GM12878 (cell line): ENCODE results near the gene PRKCQ. TPM values are rescaled to one million over a fixed set of nuclear protein-coding genes. Genes with fewer than 3 reads are reported as not detected.

Experiments
- ATAC-seq: fragments of 200-7000 bp; cut with Tn5 transposase; 3 replicates; pipeline ENCODE4 v1.9.1; 2020; ENCODE audit warnings: mild to moderate bottlenecking, moderate library complexity
- BruUV-seq: library from RNA; stranded (reverse); fragments of 400-500 nt; replicated peaks from 2 replicates; lab custom pipeline; 2021; lab: Mats Ljungman, UMichigan
- CTCF ChIA-PET: fragments of 300-600 bp; sonication (Branson Sonifier 250); formaldehyde crosslinking; extraction: SDS; loops from one replicate; lab custom pipeline; 2021; ENCODE audit warnings: inconsistent platforms; lab: Yijun Ruan, JAX
- POLR2A ChIA-PET: fragments of 350-600 bp; formaldehyde crosslinking; extraction: SDS; loops from one replicate; lab custom pipeline; 2021; ENCODE audit warnings: inconsistent platforms; lab: Charles Lee
- RAD21 ChIA-PET: fragments of 300-600 bp; sonication (Branson Sonifier 250); formaldehyde crosslinking; loops from one replicate; lab custom pipeline; 2023; ENCODE audit warnings: antibody characterized with exemption; ENCODE audit not compliant: unreplicated experiment; lab: Charles Lee
- SMC1A ChIA-PET: fragments of 300-600 bp; sonication (Branson Sonifier 250); formaldehyde crosslinking; loops from one replicate; lab custom pipeline; 2023; ENCODE audit not compliant: unreplicated experiment, uncharacterized antibody; lab: Charles Lee
- DNase-seq: peaks from one replicate; pipeline ENCODE4 v3.0.0-alpha.2; 2011; ENCODE audit warnings: low read depth, low spot score
- FAIRE-seq: peaks from 3 replicates; lab custom pipeline; 2011; peaks lifted over from hg19 to GRCh38; lab: Jason Lieb, UNC
- H2AFZ ChIP-seq: 2 replicates; pipeline ENCODE4 v1.6.0; 2011; ENCODE audit warnings: low read depth, low read length, control low read depth; ENCODE audit not compliant: control insufficient read depth
- H3K27ac ChIP-seq: 2 replicates; pipeline ENCODE4 v1.5.1; 2011; ENCODE audit warnings: control low read depth; ENCODE audit not compliant: control insufficient read depth, insufficient read depth
- H3K27me3 ChIP-seq, 2 experiments: replicated peaks in 1 of 2; 2 replicates each; pipeline versions ENCODE4 v1.6.0 to v1.6.1; 2011; ENCODE audit warnings: low read length in 1 of 2; ENCODE audit not compliant: control insufficient read depth in 2 of 2, insufficient read depth in 2 of 2
- H3K36me3 ChIP-seq, 2 experiments: 2 replicates each; pipeline ENCODE4 v1.5.1; 2011; ENCODE audit warnings: low read length in 1 of 2; ENCODE audit not compliant: control insufficient read depth in 2 of 2, insufficient read depth in 2 of 2
- H3K4me1 ChIP-seq: 2 replicates; pipeline ENCODE4 v1.6.1; 2011; ENCODE audit warnings: mild to moderate bottlenecking, low read length, moderate library complexity, mixed read lengths; ENCODE audit not compliant: control insufficient read depth, insufficient read depth
- H3K4me2 ChIP-seq: 2 replicates; pipeline ENCODE4 v1.6.0; 2011; ENCODE audit warnings: control low read depth; ENCODE audit not compliant: control insufficient read depth, insufficient read depth
- H3K4me3 ChIP-seq: fragments of 200-600 bp; sonication (generic); 2 replicates; pipeline ENCODE4 v1.5.1; 2016
- H3K79me2 ChIP-seq: 2 replicates; pipeline ENCODE4 v1.6.0; 2011; ENCODE audit warnings: low read length; ENCODE audit not compliant: control insufficient read depth, insufficient read depth
- H3K9ac ChIP-seq: 2 replicates; pipeline ENCODE4 v1.8.0; 2011; ENCODE audit warnings: low read length, control low read depth, mixed read lengths; ENCODE audit not compliant: control insufficient read depth, insufficient read depth
- H3K9me3 ChIP-seq: replicated peaks from 3 replicates; pipeline ENCODE4 v1.5.1; 2011; ENCODE audit warnings: mild to moderate bottlenecking, low read length; ENCODE audit not compliant: control insufficient read depth, insufficient read depth
- H4K20me1 ChIP-seq: 2 replicates; pipeline ENCODE4 v1.6.0; 2011; ENCODE audit not compliant: control insufficient read depth, insufficient read depth
- WGBS: methylation state at CpG from one replicate; pipeline ENCODE4 v1.1.6; 2016; ENCODE audit warnings: low lambda C conversion rate; ENCODE audit not compliant: insufficient replicate concordance, insufficient coverage; ENCODE audit errors: missing lambda C conversion rate; 5-methylcytosine and 5-hydroxymethylcytosine counted together
- in situ Hi-C: fragments of 300-500 bp; cut with MboI; formaldehyde crosslinking; loops from 9 replicates; pipeline ENCODE4 v1.14.3; 2018; ENCODE audit warnings: mixed read lengths
- intact Hi-C: fragments of 100-400 bp; cut with micrococcal nuclease; formaldehyde crosslinking; loops from one replicate; pipeline ENCODE4 v1.14.2; 2022; ENCODE audit not compliant: unreplicated experiment
- polyA plus RNA-seq, 11 experiments: library from polyadenylated mRNA; depleted of rRNA in 4 of 11; unstranded in 6 of 11; stranded (reverse) in 5 of 11; fragments of >200 nt; fragmentation: Nextera tagmentation in 4 of 11; fragmentation: Illumina TruSeq in 1 of 11; extraction: Ambion mirVana in 4 of 11; extraction: Trizol in 1 of 11; gene quantifications; 1 replicate in 1 of 11; 2 replicates in 10 of 11; pipeline versions ENCODE4 v1.2.1 to v1.2.3, GENCODE V29; 2011 to 2016; ENCODE audit warnings: inconsistent platforms in 2 of 11, missing spikeins in 2 of 11, low read depth in 1 of 11
- total RNA-seq, 4 experiments: library from RNA; depleted of rRNA in 3 of 4; stranded (reverse); fragments of >200 nt in 3 of 4; fragmentation: Illumina TruSeq in 1 of 4; extraction: Trizol in 1 of 4; gene quantifications; 2 replicates each; pipeline versions ENCODE4 v1.2.1 to v1.2.3, GENCODE V29; 2013 to 2021
- TF ChIP-seq, protein P1 (sequence below): fragments of 450-650 bp; IDR thresholded peaks from 2 replicates; pipeline ENCODE4 v1.6.1; 2016; ENCODE audit warnings: mild to moderate bottlenecking
- TF ChIP-seq, protein P2 (sequence below): IDR thresholded peaks from 2 replicates; pipeline ENCODE4 v1.6.1; 2012; ENCODE audit warnings: improper control_type of control experiment, low read depth, low read length; ENCODE audit not compliant: insufficient replicate concordance
- TF ChIP-seq, protein P3 (sequence below): IDR thresholded peaks from 2 replicates; pipeline ENCODE4 v1.6.1; 2012; ENCODE audit warnings: low read length, inconsistent platforms

The PRKCQ gene
- total and polyA plus RNA-seq, 10 of the 15 experiments (the other 5 are each of a cell fraction or from before 2014, with no cell fraction given), result 0.26 to 8.9 (median 0.98) TPM

DNA sequence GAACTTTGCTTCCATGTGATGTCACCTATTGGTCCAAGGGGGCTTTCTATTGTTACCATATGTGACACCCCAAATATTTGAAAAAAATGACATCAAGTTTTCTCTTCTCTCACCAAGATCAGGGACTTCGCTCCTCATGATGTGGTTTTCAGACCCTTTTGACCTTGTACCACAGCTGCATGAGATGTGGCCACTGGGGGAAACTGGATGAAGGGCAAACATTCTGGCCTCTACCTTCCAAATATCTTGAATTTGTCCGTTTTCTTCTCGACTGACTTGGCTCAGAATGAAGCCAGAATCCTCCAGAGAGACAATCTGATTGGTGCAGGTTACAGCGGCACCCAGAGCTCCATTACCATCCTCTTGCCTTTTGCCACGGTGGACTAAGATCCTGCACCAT, 122.7 kb downstream of the PRKCQ start:
- ChIA-PET CTCF (interaction anchor here (1.3 to 1.5 kb wide), 2 partner anchors 11 to 45 kb away, joined by 3 read pairs; no protein-coding TSS in a partner anchor), SMC1A (no interaction called here), POLR2A (no interaction called here)
- Histone ChIP-seq H2AFZ (no peak overlapping the region), H3K4me2 (no peak overlapping the region), H3K79me2 (no peaks in the 10 kb centered on the region), H3K36me3 (no peaks in the 10 kb centered on the region), H3K9me3 (no peaks in the 10 kb centered on the region), H4K20me1 (no peaks in the 10 kb centered on the region), H3K27me3 (no peaks in the 10 kb centered on the region; a peak in 2 of 4 replicates), H3K4me1 (no peaks in the 10 kb centered on the region), H3K4me3 (no peak overlapping the region)
- no peak for ATAC-seq
- 4% methylated on average over 5 of the region's 5 CpGs for WGBS
- no peak for FAIRE-seq
- intact Hi-C loops (no loop called here), in situ Hi-C loops (no loop called here)
- no TSS peak for BruUV-seq
- DNase-seq, result no peak
- TF ChIP-seq, protein P1, sequence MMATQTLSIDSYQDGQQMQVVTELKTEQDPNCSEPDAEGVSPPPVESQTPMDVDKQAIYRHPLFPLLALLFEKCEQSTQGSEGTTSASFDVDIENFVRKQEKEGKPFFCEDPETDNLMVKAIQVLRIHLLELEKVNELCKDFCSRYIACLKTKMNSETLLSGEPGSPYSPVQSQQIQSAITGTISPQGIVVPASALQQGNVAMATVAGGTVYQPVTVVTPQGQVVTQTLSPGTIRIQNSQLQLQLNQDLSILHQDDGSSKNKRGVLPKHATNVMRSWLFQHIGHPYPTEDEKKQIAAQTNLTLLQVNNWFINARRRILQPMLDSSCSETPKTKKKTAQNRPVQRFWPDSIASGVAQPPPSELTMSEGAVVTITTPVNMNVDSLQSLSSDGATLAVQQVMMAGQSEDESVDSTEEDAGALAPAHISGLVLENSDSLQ, result no peak
- TF ChIP-seq, protein P2, sequence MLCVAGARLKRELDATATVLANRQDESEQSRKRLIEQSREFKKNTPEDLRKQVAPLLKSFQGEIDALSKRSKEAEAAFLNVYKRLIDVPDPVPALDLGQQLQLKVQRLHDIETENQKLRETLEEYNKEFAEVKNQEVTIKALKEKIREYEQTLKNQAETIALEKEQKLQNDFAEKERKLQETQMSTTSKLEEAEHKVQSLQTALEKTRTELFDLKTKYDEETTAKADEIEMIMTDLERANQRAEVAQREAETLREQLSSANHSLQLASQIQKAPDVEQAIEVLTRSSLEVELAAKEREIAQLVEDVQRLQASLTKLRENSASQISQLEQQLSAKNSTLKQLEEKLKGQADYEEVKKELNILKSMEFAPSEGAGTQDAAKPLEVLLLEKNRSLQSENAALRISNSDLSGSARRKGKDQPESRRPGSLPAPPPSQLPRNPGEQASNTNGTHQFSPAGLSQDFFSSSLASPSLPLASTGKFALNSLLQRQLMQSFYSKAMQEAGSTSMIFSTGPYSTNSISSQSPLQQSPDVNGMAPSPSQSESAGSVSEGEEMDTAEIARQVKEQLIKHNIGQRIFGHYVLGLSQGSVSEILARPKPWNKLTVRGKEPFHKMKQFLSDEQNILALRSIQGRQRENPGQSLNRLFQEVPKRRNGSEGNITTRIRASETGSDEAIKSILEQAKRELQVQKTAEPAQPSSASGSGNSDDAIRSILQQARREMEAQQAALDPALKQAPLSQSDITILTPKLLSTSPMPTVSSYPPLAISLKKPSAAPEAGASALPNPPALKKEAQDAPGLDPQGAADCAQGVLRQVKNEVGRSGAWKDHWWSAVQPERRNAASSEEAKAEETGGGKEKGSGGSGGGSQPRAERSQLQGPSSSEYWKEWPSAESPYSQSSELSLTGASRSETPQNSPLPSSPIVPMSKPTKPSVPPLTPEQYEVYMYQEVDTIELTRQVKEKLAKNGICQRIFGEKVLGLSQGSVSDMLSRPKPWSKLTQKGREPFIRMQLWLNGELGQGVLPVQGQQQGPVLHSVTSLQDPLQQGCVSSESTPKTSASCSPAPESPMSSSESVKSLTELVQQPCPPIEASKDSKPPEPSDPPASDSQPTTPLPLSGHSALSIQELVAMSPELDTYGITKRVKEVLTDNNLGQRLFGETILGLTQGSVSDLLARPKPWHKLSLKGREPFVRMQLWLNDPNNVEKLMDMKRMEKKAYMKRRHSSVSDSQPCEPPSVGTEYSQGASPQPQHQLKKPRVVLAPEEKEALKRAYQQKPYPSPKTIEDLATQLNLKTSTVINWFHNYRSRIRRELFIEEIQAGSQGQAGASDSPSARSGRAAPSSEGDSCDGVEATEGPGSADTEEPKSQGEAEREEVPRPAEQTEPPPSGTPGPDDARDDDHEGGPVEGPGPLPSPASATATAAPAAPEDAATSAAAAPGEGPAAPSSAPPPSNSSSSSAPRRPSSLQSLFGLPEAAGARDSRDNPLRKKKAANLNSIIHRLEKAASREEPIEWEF, result no peak
- TF ChIP-seq, protein P3, sequence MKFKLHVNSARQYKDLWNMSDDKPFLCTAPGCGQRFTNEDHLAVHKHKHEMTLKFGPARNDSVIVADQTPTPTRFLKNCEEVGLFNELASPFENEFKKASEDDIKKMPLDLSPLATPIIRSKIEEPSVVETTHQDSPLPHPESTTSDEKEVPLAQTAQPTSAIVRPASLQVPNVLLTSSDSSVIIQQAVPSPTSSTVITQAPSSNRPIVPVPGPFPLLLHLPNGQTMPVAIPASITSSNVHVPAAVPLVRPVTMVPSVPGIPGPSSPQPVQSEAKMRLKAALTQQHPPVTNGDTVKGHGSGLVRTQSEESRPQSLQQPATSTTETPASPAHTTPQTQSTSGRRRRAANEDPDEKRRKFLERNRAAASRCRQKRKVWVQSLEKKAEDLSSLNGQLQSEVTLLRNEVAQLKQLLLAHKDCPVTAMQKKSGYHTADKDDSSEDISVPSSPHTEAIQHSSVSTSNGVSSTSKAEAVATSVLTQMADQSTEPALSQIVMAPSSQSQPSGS, result no peak
- TF ChIP-seq, all 136 proteins: peak for 0
- Histone ChIP-seq H3K9ac (no peak overlapping the region), H3K27ac (no peak overlapping the region)
- RAD21 ChIA-PET, result interaction anchor here (0.5 kb wide), 1 partner anchor 18 kb away, joined by 3 read pairs; no protein-coding TSS in a partner anchor
